ENCODE results near the gene CAMTA2.

The CAMTA2 gene

GRCh38 chr17:4920351-4921048, 67.0 kb downstream of the CAMTA2 start:
- Histone ChIP-seq H3K27me3 (ENCODE audit: control insufficient read depth in 5 of 5, insufficient read depth in 4 of 5, low read length in 5 of 5) (no peaks in the 10 kb centered on the region), H3K9ac (ENCODE audit: low read length in 5 of 5) (peak overlapping the region in 1 of 5 donors; percentile 72), H3K27ac (ENCODE audit: low read depth, low read length) (peak overlapping the region; percentile 87), H3K9me3 (ENCODE audit: control insufficient read depth in 5 of 5, low read length in 5 of 5) (no peaks in the 10 kb centered on the region), H3K4me3 (ENCODE audit: low read depth in 1 of 5, low read length in 5 of 5) (peak overlapping the region in 1 of 5 donors; percentile 35), H3K4me1 (ENCODE audit: control insufficient read depth in 5 of 5, insufficient read depth in 5 of 5, low read length in 5 of 5) (peaks cover 0 to 17% (median 11%) of the 10 kb centered on the region in 5 donors), H3K36me3 (ENCODE audit: control insufficient read depth in 5 of 5, insufficient read depth in 5 of 5, low read length in 5 of 5) (no peaks in the 10 kb centered on the region)

GRCh38 chr17:4919511-4920047, 67.9 kb downstream of the CAMTA2 start:
- Histone ChIP-seq H3K4me1 (ENCODE audit: control insufficient read depth in 5 of 5, insufficient read depth in 5 of 5, low read length in 5 of 5) (peaks cover 0 to 17% (median 11%) of the 10 kb centered on the region in 5 donors), H3K36me3 (ENCODE audit: control insufficient read depth in 5 of 5, insufficient read depth in 5 of 5, low read length in 5 of 5) (no peaks in the 10 kb centered on the region), H3K27ac (ENCODE audit: low read depth, low read length) (peak overlapping the region; percentile 87), H3K4me3 (ENCODE audit: low read depth in 1 of 5, low read length in 5 of 5) (no peak overlapping the region), H3K27me3 (ENCODE audit: control insufficient read depth in 5 of 5, insufficient read depth in 4 of 5, low read length in 5 of 5) (no peaks in the 10 kb centered on the region), H3K9me3 (ENCODE audit: control insufficient read depth in 5 of 5, low read length in 5 of 5) (no peaks in the 10 kb centered on the region), H3K9ac (ENCODE audit: low read length in 5 of 5) (peak overlapping the region in 2 of 5 donors; percentile 35 to 60)

Data from subcutaneous abdominal adipose tissue (tissue), 5 donors.